Measurements from ENCODE around the gene NELL1. TPM values are rescaled to one million over a fixed set of nuclear protein-coding genes. Genes with fewer than 3 reads are reported as not detected.

NELL1 gene
- total RNA-seq, 1 experiment from 2014 or later = 0.19 TPM

- Histone ChIP-seq H3K9me2 (replicated peaks; ENCODE audit: insufficient read depth, low read length) (no peaks in the 10 kb centered on the region), H3K4me3 (ENCODE audit: low read length) (no peak overlapping the region), H4K20me1 (ENCODE audit: insufficient read depth, low read depth, low read length) (no peaks in the 10 kb centered on the region), H3K9me3 (ENCODE audit: low read length) (no peaks in the 10 kb centered on the region), H3K4me2 (ENCODE audit: low read depth, low read length, poor library complexity, severe bottlenecking) (no peak overlapping the region), H2AFZ (ENCODE audit: low read length) (no peak overlapping the region), H3K79me2 (ENCODE audit: low read length) (no peaks in the 10 kb centered on the region), H3K36me3 (ENCODE audit: insufficient read depth, low read length) (no peaks in the 10 kb centered on the region), H3K4me1 (ENCODE audit: low read length) (no peaks in the 10 kb centered on the region), H3K27me3 (ENCODE audit: low read length) (no peaks in the 10 kb centered on the region; the same call in 1 of the 2 replicates), H3K27ac (ENCODE audit: low read length) (no peak overlapping the region), H3K9ac (ENCODE audit: low read length) (no peak overlapping the region)
- DNase-seq = no peak
These were observed 195.8 kb downstream of the NELL1 start for GRCh38 chr11:20865161-20865560.

GRCh38 chr11:20869123-20869522 is 199.7 kb downstream of the NELL1 start:
- H3K4me1 ChIP-seq (ENCODE audit: low read length) = no peaks in the 10 kb centered on the region
- no peaks in the 10 kb centered on the region for H4K20me1 ChIP-seq (ENCODE audit: insufficient read depth, low read depth, low read length)
- H3K9ac ChIP-seq (ENCODE audit: low read length) = no peak overlapping the region
- no peak overlapping the region for H3K27ac ChIP-seq (ENCODE audit: low read length)
- DNase-seq = no peak
- H3K79me2 ChIP-seq (ENCODE audit: low read length) = no peaks in the 10 kb centered on the region
- no peak overlapping the region for H3K4me3 ChIP-seq (ENCODE audit: low read length)
- H3K4me2 ChIP-seq (ENCODE audit: low read depth, low read length, poor library complexity, severe bottlenecking) = no peak overlapping the region
- no peaks in the 10 kb centered on the region for H3K9me2 ChIP-seq (replicated peaks; ENCODE audit: insufficient read depth, low read length)
- no peaks in the 10 kb centered on the region for H3K36me3 ChIP-seq (ENCODE audit: insufficient read depth, low read length)
- no peak overlapping the region for H2AFZ ChIP-seq (ENCODE audit: low read length)
- H3K27me3 ChIP-seq (ENCODE audit: low read length) = no peaks in the 10 kb centered on the region; the same call in 1 of the 2 replicates
- H3K9me3 ChIP-seq (ENCODE audit: low read length) = no peaks in the 10 kb centered on the region

- no peaks in the 10 kb centered on the region for H3K27me3 ChIP-seq (ENCODE audit: low read length)
- no peak overlapping the region for H3K4me3 ChIP-seq (ENCODE audit: low read length)
- no peaks in the 10 kb centered on the region for H3K36me3 ChIP-seq (ENCODE audit: insufficient read depth, low read length)
- no peak overlapping the region for H3K27ac ChIP-seq (ENCODE audit: low read length)
- no peaks in the 10 kb centered on the region for H3K79me2 ChIP-seq (ENCODE audit: low read length)
- no peaks in the 10 kb centered on the region for H3K9me3 ChIP-seq (ENCODE audit: low read length)
- H3K4me2 ChIP-seq (ENCODE audit: low read depth, low read length, poor library complexity, severe bottlenecking) = no peak overlapping the region
- no peaks in the 10 kb centered on the region for H3K9me2 ChIP-seq (replicated peaks; ENCODE audit: insufficient read depth, low read length)
- H3K4me1 ChIP-seq (ENCODE audit: low read length) = no peaks in the 10 kb centered on the region
- H4K20me1 ChIP-seq (ENCODE audit: insufficient read depth, low read depth, low read length) = no peaks in the 10 kb centered on the region
- H2AFZ ChIP-seq (ENCODE audit: low read length) = no peak overlapping the region
- DNase-seq = peak; percentile 78
- H3K9ac ChIP-seq (ENCODE audit: low read length) = no peak overlapping the region
These were observed 203.7 kb downstream of the NELL1 start for GRCh38 chr11:20873054-20873453.

GRCh38 chr11:20874358-20874757 is 205.0 kb downstream of the NELL1 start:
- H3K36me3 ChIP-seq (ENCODE audit: insufficient read depth, low read length) = no peaks in the 10 kb centered on the region
- no peaks in the 10 kb centered on the region for H4K20me1 ChIP-seq (ENCODE audit: insufficient read depth, low read depth, low read length)
- H3K4me3 ChIP-seq (ENCODE audit: low read length) = no peak overlapping the region
- DNase-seq = no peak
- no peak overlapping the region for H2AFZ ChIP-seq (ENCODE audit: low read length)
- no peaks in the 10 kb centered on the region for H3K4me1 ChIP-seq (ENCODE audit: low read length)
- H3K27ac ChIP-seq (ENCODE audit: low read length) = no peak overlapping the region
- H3K27me3 ChIP-seq (ENCODE audit: low read length) = no peaks in the 10 kb centered on the region
- H3K79me2 ChIP-seq (ENCODE audit: low read length) = no peaks in the 10 kb centered on the region
- H3K9me3 ChIP-seq (ENCODE audit: low read length) = no peaks in the 10 kb centered on the region
- H3K4me2 ChIP-seq (ENCODE audit: low read depth, low read length, poor library complexity, severe bottlenecking) = no peak overlapping the region
- no peak overlapping the region for H3K9ac ChIP-seq (ENCODE audit: low read length)
- H3K9me2 ChIP-seq (replicated peaks; ENCODE audit: insufficient read depth, low read length) = no peaks in the 10 kb centered on the region

GRCh38 chr11:20875889-20876288 is 206.5 kb downstream of the NELL1 start:
- no peak for DNase-seq
- H3K27ac ChIP-seq (ENCODE audit: low read length) = no peak overlapping the region
- H3K4me1 ChIP-seq (ENCODE audit: low read length) = no peaks in the 10 kb centered on the region
- no peak overlapping the region for H2AFZ ChIP-seq (ENCODE audit: low read length)
- H3K9me2 ChIP-seq (replicated peaks; ENCODE audit: insufficient read depth, low read length) = no peaks in the 10 kb centered on the region
- no peaks in the 10 kb centered on the region for H4K20me1 ChIP-seq (ENCODE audit: insufficient read depth, low read depth, low read length)
- H3K4me2 ChIP-seq (ENCODE audit: low read depth, low read length, poor library complexity, severe bottlenecking) = no peak overlapping the region
- H3K79me2 ChIP-seq (ENCODE audit: low read length) = no peaks in the 10 kb centered on the region
- no peaks in the 10 kb centered on the region for H3K27me3 ChIP-seq (ENCODE audit: low read length)
- H3K4me3 ChIP-seq (ENCODE audit: low read length) = no peak overlapping the region
- no peaks in the 10 kb centered on the region for H3K36me3 ChIP-seq (ENCODE audit: insufficient read depth, low read length)
- H3K9ac ChIP-seq (ENCODE audit: low read length) = no peak overlapping the region
- no peaks in the 10 kb centered on the region for H3K9me3 ChIP-seq (ENCODE audit: low read length)

GRCh38 chr11:20876738-20877137 is 207.4 kb downstream of the NELL1 start:
- Histone ChIP-seq H2AFZ (ENCODE audit: low read length) (no peak overlapping the region), H3K4me3 (ENCODE audit: low read length) (no peak overlapping the region), H3K9me3 (ENCODE audit: low read length) (no peaks in the 10 kb centered on the region), H3K27me3 (ENCODE audit: low read length) (no peaks in the 10 kb centered on the region), H3K9me2 (replicated peaks; ENCODE audit: insufficient read depth, low read length) (no peaks in the 10 kb centered on the region), H3K79me2 (ENCODE audit: low read length) (no peaks in the 10 kb centered on the region), H3K4me2 (ENCODE audit: low read depth, low read length, poor library complexity, severe bottlenecking) (no peak overlapping the region), H3K9ac (ENCODE audit: low read length) (no peak overlapping the region), H4K20me1 (ENCODE audit: insufficient read depth, low read depth, low read length) (no peaks in the 10 kb centered on the region), H3K27ac (ENCODE audit: low read length) (no peak overlapping the region), H3K36me3 (ENCODE audit: insufficient read depth, low read length) (no peaks in the 10 kb centered on the region), H3K4me1 (ENCODE audit: low read length) (no peaks in the 10 kb centered on the region)
- no peak for DNase-seq

GRCh38 chr11:20880094-20880493 is 210.7 kb downstream of the NELL1 start:
- Histone ChIP-seq H3K9ac (ENCODE audit: low read length) (no peak overlapping the region), H3K9me2 (replicated peaks; ENCODE audit: insufficient read depth, low read length) (no peaks in the 10 kb centered on the region), H3K4me3 (ENCODE audit: low read length) (no peak overlapping the region), H3K27me3 (ENCODE audit: low read length) (no peaks in the 10 kb centered on the region), H4K20me1 (ENCODE audit: insufficient read depth, low read depth, low read length) (no peaks in the 10 kb centered on the region), H3K27ac (ENCODE audit: low read length) (no peak overlapping the region), H2AFZ (ENCODE audit: low read length) (no peak overlapping the region), H3K36me3 (ENCODE audit: insufficient read depth, low read length) (no peaks in the 10 kb centered on the region), H3K4me2 (ENCODE audit: low read depth, low read length, poor library complexity, severe bottlenecking) (no peak overlapping the region), H3K79me2 (ENCODE audit: low read length) (no peaks in the 10 kb centered on the region), H3K4me1 (ENCODE audit: low read length) (no peaks in the 10 kb centered on the region), H3K9me3 (ENCODE audit: low read length) (no peaks in the 10 kb centered on the region)
- DNase-seq = no peak

- no peaks in the 10 kb centered on the region for H3K9me2 ChIP-seq (replicated peaks; ENCODE audit: insufficient read depth, low read length)
- no peak overlapping the region for H2AFZ ChIP-seq (ENCODE audit: low read length)
- no peaks in the 10 kb centered on the region for H4K20me1 ChIP-seq (ENCODE audit: insufficient read depth, low read depth, low read length)
These were observed 212.1 kb downstream of the NELL1 start for GRCh38 chr11:20881328-20882079.

More at GRCh38 chr11:20881328-20882079, 212.1 kb downstream of the NELL1 start:
- H3K4me3 ChIP-seq (ENCODE audit: low read length) = no peak overlapping the region
- no peak overlapping the region for H3K4me2 ChIP-seq (ENCODE audit: low read depth, low read length, poor library complexity, severe bottlenecking)
- no peak for DNase-seq
- no peaks in the 10 kb centered on the region for H3K27me3 ChIP-seq (ENCODE audit: low read length)
- no peaks in the 10 kb centered on the region for H3K4me1 ChIP-seq (ENCODE audit: low read length)
- no peaks in the 10 kb centered on the region for H3K79me2 ChIP-seq (ENCODE audit: low read length)
- no peaks in the 10 kb centered on the region for H3K9me3 ChIP-seq (ENCODE audit: low read length)
- H3K9ac ChIP-seq (ENCODE audit: low read length) = no peak overlapping the region
- no peak overlapping the region for H3K27ac ChIP-seq (ENCODE audit: low read length)
- H3K36me3 ChIP-seq (ENCODE audit: insufficient read depth, low read length) = no peaks in the 10 kb centered on the region

Data from Karpas-422 (cell line).